GM23338 (cell line): ENCODE results near the gene ERGIC3. TPM values are rescaled to one million over a fixed set of nuclear protein-coding genes. Genes with fewer than 3 reads are reported as not detected.

ENCODE experiments used
- ATAC-seq: fragments of 200-7000 bp; cut with Tn5 transposase; 3 replicates; pipeline ENCODE4 v1.9.1; 2020
- DNase-seq: peaks from one replicate; pipeline ENCODE4 v3.0.0-alpha.2; 2015; ENCODE audit warnings: low spot score
- H2AFZ ChIP-seq: fragments of 200-600 bp; sonication (generic); 2 replicates; pipeline ENCODE4 v1.8.0; 2016; ENCODE audit warnings: antibody characterized with exemption, mild to moderate bottlenecking, moderate library complexity
- H3F3A ChIP-seq: fragments of 200-600 bp; sonication (generic); replicated peaks from 2 replicates; pipeline ENCODE4 v1.8.0; 2017; ENCODE audit warnings: antibody characterized with exemption, mixed run types, low read depth
- H3K27ac ChIP-seq: fragments of 200-600 bp; sonication (generic); 2 replicates; pipeline ENCODE4 v1.6.1; 2016; ENCODE audit warnings: low read depth
- H3K27me3 ChIP-seq: fragments of 200-600 bp; sonication (generic); 2 replicates; pipeline ENCODE4 v1.8.0; 2016; ENCODE audit warnings: mild to moderate bottlenecking, mixed run types, moderate library complexity; ENCODE audit not compliant: insufficient read depth
- H3K36me3 ChIP-seq: fragments of 200-600 bp; sonication (generic); 2 replicates; pipeline ENCODE4 v1.8.0; 2016; ENCODE audit warnings: mild to moderate bottlenecking; ENCODE audit not compliant: insufficient read depth
- H3K4me1 ChIP-seq: fragments of 200-600 bp; sonication (generic); 2 replicates; pipeline ENCODE4 v1.8.0; 2016; ENCODE audit warnings: mild to moderate bottlenecking, moderate library complexity; ENCODE audit not compliant: insufficient read depth
- H3K4me2 ChIP-seq: fragments of 200-600 bp; sonication (generic); 2 replicates; pipeline ENCODE4 v1.7.1; 2017; ENCODE audit warnings: mixed run types
- H3K4me3 ChIP-seq: fragments of 200-600 bp; sonication (generic); 2 replicates; pipeline ENCODE4 v1.6.1; 2016; ENCODE audit warnings: mixed run types
- H3K79me2 ChIP-seq: fragments of 200-600 bp; sonication (generic); replicated peaks from 2 replicates; pipeline ENCODE4 v1.8.0; 2017; ENCODE audit warnings: mild to moderate bottlenecking; ENCODE audit not compliant: insufficient read depth
- H3K9me2 ChIP-seq: fragments of 200-600 bp; sonication (generic); 2 replicates; pipeline ENCODE4 v1.8.0; 2017; ENCODE audit not compliant: insufficient read depth
- H4K20me1 ChIP-seq: fragments of 200-600 bp; sonication (generic); replicated peaks from 2 replicates; pipeline ENCODE4 v1.8.0; 2017; ENCODE audit warnings: mild to moderate bottlenecking; ENCODE audit not compliant: insufficient read depth
- H3K27ac Mint-ChIP-seq: 2 replicates; pipeline ENCODE4 v1.8.0; 2020; ENCODE audit warnings: inconsistent platforms, mild to moderate bottlenecking, moderate library complexity, mixed read lengths
- H3K27me3 Mint-ChIP-seq: 3 replicates; pipeline ENCODE4 v1.8.0; 2022; ENCODE audit warnings: low read depth, mild to moderate bottlenecking, moderate library complexity, mixed read lengths, inconsistent platforms; ENCODE audit not compliant: insufficient read depth, poor library complexity
- H3K36me3 Mint-ChIP-seq: 3 replicates; pipeline ENCODE4 v1.8.0; 2021; ENCODE audit warnings: low read depth, mild to moderate bottlenecking, inconsistent platforms, moderate library complexity, mixed read lengths
- H3K4me1 Mint-ChIP-seq: 3 replicates; pipeline ENCODE4 v1.8.0; 2020; ENCODE audit warnings: mild to moderate bottlenecking, inconsistent platforms, mixed read lengths
- H3K4me3 Mint-ChIP-seq: 3 replicates; pipeline ENCODE4 v1.8.0; 2021; ENCODE audit warnings: moderate library complexity, mild to moderate bottlenecking, inconsistent platforms, mixed read lengths
- H3K9me3 Mint-ChIP-seq: 3 replicates; pipeline ENCODE4 v1.8.0; 2020; ENCODE audit warnings: moderate library complexity, mild to moderate bottlenecking, inconsistent platforms, mixed read lengths
- CREB1 ChIP-seq: fragments of 250-450 bp; sonication (Bioruptor Pico); IDR thresholded peaks from 2 replicates; pipeline ENCODE4 v1.5.0; 2020; ENCODE audit warnings: low read depth, mild to moderate bottlenecking, moderate library complexity
- EZH2 ChIP-seq: fragments of 200-600 bp; sonication (generic); IDR thresholded peaks from one replicate; pipeline ENCODE4 v1.8.0; 2017; ENCODE audit warnings: antibody characterized with exemption, mild to moderate bottlenecking, low read depth; ENCODE audit not compliant: unreplicated experiment
- EZH2phosphoT487 ChIP-seq: fragments of 200-600 bp; sonication (generic); IDR thresholded peaks from one replicate; pipeline ENCODE4 v1.8.1; 2018; ENCODE audit warnings: antibody characterized with exemption; ENCODE audit not compliant: unreplicated experiment
- JUNB ChIP-seq: IDR thresholded peaks from one replicate; pipeline ENCODE4 v1.6.1; 2016; ENCODE audit warnings: antibody characterized with exemption; ENCODE audit not compliant: unreplicated experiment
- NANOG ChIP-seq: IDR thresholded peaks from 2 replicates; pipeline ENCODE4 v1.6.1; 2016; ENCODE audit warnings: antibody characterized with exemption, borderline replicate concordance
- POLR2AphosphoS5 ChIP-seq: IDR thresholded peaks from 2 replicates; pipeline ENCODE4 v1.6.1; 2016; ENCODE audit warnings: antibody characterized with exemption, low read depth
- STAT1 ChIP-seq: IDR thresholded peaks from one replicate; pipeline ENCODE4 v1.6.1; 2016; ENCODE audit warnings: antibody characterized with exemption; ENCODE audit not compliant: unreplicated experiment
- ZNF114 ChIP-seq: fragments of 250-450 bp; sonication (Bioruptor Pico); IDR thresholded peaks from 2 replicates; pipeline ENCODE4 v1.5.0; 2020; ENCODE audit warnings: mild to moderate bottlenecking, moderate library complexity
- ZNF331 ChIP-seq: fragments of 250-450 bp; sonication (Bioruptor Pico); IDR thresholded peaks from 2 replicates; pipeline ENCODE4 v1.5.0; 2020; ENCODE audit warnings: low read depth, mild to moderate bottlenecking, moderate library complexity
- polyA plus RNA-seq: library from polyadenylated mRNA; unstranded; fragments of >200 nt; fragmentation: Nextera tagmentation; extraction: Ambion mirVana; gene quantifications from 2 replicates; pipeline ENCODE4 v1.2.1, GENCODE V29; 2016
- total RNA-seq: library from RNA; depleted of rRNA; stranded (reverse); fragments of >200 nt; shearing (Covaris generic); gene quantifications from 2 replicates; pipeline ENCODE4 v1.2.3, GENCODE V29; 2014
- TF ChIP-seq, protein P1 (sequence below): IDR thresholded peaks from 2 replicates; pipeline ENCODE4 v1.6.1; 2016; ENCODE audit warnings: antibody characterized with exemption
- TF ChIP-seq, protein P2 (sequence below), 2 experiments: fragments of 200-600 bp in 1 of 2; sonication (generic) in 1 of 2; conservative IDR thresholded peaks; 2 replicates each; pipeline versions ENCODE4 v1.5.1 to v1.6.1; 2016 to 2017; ENCODE audit warnings: antibody characterized with exemption in 2 of 2, low read depth in 2 of 2, mild to moderate bottlenecking in 2 of 2, moderate library complexity in 1 of 2
- TF ChIP-seq, protein P3 (sequence below): IDR thresholded peaks from one replicate; pipeline ENCODE4 v1.6.1; 2018; ENCODE audit warnings: antibody characterized with exemption; ENCODE audit not compliant: unreplicated experiment
- TF ChIP-seq, protein P4 (sequence below): fragments of 250-450 bp; sonication (Bioruptor Pico); IDR thresholded peaks from 2 replicates; pipeline ENCODE4 v1.5.0; 2020; ENCODE audit warnings: mild to moderate bottlenecking, moderate library complexity

ERGIC3 gene
- total and polyA plus RNA-seq, 2 experiments from 2014 or later = 139 to 147 TPM

DNA sequence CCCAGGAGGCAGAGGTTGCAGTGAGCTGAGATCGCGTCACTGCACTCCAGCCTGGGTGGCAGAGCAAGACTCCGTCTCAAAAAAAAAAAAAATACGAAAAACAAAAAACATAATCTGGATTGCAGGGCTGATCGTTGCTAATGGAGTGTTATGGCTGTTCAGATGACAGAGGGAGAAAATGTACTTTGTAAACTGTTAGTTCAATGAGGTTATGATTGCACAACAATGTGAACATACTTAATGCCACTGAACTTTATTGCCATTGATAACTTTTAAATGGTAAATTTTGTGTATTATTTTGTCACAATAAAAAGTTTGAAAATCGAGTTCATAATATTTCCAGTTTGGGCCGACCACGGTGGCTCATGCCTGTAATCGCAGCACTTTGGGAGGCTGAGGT is 22.9 kb upstream of the ERGIC3 start:
- H3K9me2 ChIP-seq = no peaks in the 10 kb centered on the region
- TF ChIP-seq CREB1 (CRISPR knock-in tag) = no peak
- TF ChIP-seq ZNF114 = no peak
- TF ChIP-seq, protein P1, sequence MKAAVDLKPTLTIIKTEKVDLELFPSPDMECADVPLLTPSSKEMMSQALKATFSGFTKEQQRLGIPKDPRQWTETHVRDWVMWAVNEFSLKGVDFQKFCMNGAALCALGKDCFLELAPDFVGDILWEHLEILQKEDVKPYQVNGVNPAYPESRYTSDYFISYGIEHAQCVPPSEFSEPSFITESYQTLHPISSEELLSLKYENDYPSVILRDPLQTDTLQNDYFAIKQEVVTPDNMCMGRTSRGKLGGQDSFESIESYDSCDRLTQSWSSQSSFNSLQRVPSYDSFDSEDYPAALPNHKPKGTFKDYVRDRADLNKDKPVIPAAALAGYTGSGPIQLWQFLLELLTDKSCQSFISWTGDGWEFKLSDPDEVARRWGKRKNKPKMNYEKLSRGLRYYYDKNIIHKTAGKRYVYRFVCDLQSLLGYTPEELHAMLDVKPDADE = no peak
- TF ChIP-seq STAT1 = no peak
- TF ChIP-seq EZH2 = no peak
- TF ChIP-seq POLR2AphosphoS5 = no peak
- TF ChIP-seq JUNB = no peak
- no peak for TF ChIP-seq ZNF331
- TF ChIP-seq, protein P2, sequence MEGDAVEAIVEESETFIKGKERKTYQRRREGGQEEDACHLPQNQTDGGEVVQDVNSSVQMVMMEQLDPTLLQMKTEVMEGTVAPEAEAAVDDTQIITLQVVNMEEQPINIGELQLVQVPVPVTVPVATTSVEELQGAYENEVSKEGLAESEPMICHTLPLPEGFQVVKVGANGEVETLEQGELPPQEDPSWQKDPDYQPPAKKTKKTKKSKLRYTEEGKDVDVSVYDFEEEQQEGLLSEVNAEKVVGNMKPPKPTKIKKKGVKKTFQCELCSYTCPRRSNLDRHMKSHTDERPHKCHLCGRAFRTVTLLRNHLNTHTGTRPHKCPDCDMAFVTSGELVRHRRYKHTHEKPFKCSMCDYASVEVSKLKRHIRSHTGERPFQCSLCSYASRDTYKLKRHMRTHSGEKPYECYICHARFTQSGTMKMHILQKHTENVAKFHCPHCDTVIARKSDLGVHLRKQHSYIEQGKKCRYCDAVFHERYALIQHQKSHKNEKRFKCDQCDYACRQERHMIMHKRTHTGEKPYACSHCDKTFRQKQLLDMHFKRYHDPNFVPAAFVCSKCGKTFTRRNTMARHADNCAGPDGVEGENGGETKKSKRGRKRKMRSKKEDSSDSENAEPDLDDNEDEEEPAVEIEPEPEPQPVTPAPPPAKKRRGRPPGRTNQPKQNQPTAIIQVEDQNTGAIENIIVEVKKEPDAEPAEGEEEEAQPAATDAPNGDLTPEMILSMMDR (conservative IDR thresholded peaks at IDR 0.05; ENCODE audit: low read depth in 2 of 2) = no peak
- TF ChIP-seq NANOG = no peak
- TF ChIP-seq, protein P3, sequence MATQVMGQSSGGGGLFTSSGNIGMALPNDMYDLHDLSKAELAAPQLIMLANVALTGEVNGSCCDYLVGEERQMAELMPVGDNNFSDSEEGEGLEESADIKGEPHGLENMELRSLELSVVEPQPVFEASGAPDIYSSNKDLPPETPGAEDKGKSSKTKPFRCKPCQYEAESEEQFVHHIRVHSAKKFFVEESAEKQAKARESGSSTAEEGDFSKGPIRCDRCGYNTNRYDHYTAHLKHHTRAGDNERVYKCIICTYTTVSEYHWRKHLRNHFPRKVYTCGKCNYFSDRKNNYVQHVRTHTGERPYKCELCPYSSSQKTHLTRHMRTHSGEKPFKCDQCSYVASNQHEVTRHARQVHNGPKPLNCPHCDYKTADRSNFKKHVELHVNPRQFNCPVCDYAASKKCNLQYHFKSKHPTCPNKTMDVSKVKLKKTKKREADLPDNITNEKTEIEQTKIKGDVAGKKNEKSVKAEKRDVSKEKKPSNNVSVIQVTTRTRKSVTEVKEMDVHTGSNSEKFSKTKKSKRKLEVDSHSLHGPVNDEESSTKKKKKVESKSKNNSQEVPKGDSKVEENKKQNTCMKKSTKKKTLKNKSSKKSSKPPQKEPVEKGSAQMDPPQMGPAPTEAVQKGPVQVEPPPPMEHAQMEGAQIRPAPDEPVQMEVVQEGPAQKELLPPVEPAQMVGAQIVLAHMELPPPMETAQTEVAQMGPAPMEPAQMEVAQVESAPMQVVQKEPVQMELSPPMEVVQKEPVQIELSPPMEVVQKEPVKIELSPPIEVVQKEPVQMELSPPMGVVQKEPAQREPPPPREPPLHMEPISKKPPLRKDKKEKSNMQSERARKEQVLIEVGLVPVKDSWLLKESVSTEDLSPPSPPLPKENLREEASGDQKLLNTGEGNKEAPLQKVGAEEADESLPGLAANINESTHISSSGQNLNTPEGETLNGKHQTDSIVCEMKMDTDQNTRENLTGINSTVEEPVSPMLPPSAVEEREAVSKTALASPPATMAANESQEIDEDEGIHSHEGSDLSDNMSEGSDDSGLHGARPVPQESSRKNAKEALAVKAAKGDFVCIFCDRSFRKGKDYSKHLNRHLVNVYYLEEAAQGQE = no peak
- TF ChIP-seq, protein P4, sequence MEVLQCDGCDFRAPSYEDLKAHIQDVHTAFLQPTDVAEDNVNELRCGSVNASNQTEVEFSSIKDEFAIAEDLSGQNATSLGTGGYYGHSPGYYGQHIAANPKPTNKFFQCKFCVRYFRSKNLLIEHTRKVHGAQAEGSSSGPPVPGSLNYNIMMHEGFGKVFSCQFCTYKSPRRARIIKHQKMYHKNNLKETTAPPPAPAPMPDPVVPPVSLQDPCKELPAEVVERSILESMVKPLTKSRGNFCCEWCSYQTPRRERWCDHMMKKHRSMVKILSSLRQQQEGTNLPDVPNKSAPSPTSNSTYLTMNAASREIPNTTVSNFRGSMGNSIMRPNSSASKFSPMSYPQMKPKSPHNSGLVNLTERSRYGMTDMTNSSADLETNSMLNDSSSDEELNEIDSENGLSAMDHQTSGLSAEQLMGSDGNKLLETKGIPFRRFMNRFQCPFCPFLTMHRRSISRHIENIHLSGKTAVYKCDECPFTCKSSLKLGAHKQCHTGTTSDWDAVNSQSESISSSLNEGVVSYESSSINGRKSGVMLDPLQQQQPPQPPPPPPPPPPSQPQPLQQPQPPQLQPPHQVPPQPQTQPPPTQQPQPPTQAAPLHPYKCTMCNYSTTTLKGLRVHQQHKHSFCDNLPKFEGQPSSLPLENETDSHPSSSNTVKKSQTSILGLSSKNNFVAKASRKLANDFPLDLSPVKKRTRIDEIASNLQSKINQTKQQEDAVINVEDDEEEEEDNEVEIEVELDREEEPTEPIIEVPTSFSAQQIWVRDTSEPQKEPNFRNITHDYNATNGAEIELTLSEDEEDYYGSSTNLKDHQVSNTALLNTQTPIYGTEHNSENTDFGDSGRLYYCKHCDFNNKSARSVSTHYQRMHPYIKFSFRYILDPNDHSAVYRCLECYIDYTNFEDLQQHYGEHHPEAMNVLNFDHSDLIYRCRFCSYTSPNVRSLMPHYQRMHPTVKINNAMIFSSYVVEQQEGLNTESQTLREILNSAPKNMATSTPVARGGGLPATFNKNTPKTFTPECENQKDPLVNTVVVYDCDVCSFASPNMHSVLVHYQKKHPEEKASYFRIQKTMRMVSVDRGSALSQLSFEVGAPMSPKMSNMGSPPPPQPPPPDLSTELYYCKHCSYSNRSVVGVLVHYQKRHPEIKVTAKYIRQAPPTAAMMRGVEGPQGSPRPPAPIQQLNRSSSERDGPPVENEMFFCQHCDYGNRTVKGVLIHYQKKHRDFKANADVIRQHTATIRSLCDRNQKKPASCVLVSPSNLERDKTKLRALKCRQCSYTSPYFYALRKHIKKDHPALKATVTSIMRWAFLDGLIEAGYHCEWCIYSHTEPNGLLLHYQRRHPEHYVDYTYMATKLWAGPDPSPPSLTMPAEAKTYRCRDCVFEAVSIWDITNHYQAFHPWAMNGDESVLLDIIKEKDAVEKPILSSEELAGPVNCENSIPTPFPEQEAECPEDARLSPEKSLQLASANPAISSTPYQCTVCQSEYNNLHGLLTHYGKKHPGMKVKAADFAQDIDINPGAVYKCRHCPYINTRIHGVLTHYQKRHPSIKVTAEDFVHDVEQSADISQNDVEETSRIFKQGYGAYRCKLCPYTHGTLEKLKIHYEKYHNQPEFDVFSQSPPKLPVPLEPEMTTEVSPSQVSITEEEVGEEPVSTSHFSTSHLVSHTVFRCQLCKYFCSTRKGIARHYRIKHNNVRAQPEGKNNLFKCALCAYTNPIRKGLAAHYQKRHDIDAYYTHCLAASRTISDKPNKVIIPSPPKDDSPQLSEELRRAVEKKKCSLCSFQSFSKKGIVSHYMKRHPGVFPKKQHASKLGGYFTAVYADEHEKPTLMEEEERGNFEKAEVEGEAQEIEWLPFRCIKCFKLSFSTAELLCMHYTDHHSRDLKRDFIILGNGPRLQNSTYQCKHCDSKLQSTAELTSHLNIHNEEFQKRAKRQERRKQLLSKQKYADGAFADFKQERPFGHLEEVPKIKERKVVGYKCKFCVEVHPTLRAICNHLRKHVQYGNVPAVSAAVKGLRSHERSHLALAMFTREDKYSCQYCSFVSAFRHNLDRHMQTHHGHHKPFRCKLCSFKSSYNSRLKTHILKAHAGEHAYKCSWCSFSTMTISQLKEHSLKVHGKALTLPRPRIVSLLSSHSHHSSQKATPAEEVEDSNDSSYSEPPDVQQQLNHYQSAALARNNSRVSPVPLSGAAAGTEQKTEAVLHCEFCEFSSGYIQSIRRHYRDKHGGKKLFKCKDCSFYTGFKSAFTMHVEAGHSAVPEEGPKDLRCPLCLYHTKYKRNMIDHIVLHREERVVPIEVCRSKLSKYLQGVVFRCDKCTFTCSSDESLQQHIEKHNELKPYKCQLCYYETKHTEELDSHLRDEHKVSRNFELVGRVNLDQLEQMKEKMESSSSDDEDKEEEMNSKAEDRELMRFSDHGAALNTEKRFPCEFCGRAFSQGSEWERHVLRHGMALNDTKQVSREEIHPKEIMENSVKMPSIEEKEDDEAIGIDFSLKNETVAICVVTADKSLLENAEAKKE = no peak
- TF ChIP-seq EZH2phosphoT487 = no peak
- Mint-ChIP-seq H3K36me3 (no peaks in the 10 kb centered on the region), H3K27me3 (peaks cover 24% of the 10 kb centered on the region), H3K4me1 (no peaks in the 10 kb centered on the region), H3K27ac (no peak overlapping the region), H3K9me3 (no peaks in the 10 kb centered on the region), H3K4me3 (no peak overlapping the region)
- H3K79me2 ChIP-seq = no peaks in the 10 kb centered on the region
- ATAC-seq (no peak), DNase-seq (no peak)
- no peaks in the 10 kb centered on the region for H3K4me1 ChIP-seq
- H3K36me3 ChIP-seq = no peaks in the 10 kb centered on the region
- H3F3A ChIP-seq = no peaks in the 10 kb centered on the region
- H3K4me3 ChIP-seq = no peak overlapping the region
- no peaks in the 10 kb centered on the region for H3K27me3 ChIP-seq
- H3K27ac ChIP-seq = no peak overlapping the region
- no peak overlapping the region for H3K4me2 ChIP-seq
- no peak overlapping the region for H2AFZ ChIP-seq
- no peaks in the 10 kb centered on the region for H4K20me1 ChIP-seq
